Prostate gland (tissue), 2 donors: ENCODE results near the gene C2orf92. TPM values are rescaled to one million over a fixed set of nuclear protein-coding genes. Genes with fewer than 3 reads are reported as not detected.
"Not testable (repeated sequence)": the region's sequence is repeated elsewhere in the genome, so short reads cannot be mapped to it uniquely, and the experiment has no call there.

ENCODE experiments used
- DNase-seq: peaks from one replicate; pipeline ENCODE4 v3.0.0-alpha.2; 2019; ENCODE audit warnings: low spot score
- H3K27ac ChIP-seq, 2 donors: fragments of 200-600 bp; sonication (generic); 2 replicates each; pipeline ENCODE4 v1.5.1; 2017 to 2019
- H3K27me3 ChIP-seq: fragments of 200-600 bp; sonication (generic); replicated peaks from 2 replicates; pipeline ENCODE4 v1.5.1; 2019; ENCODE audit not compliant: insufficient read depth
- H3K36me3 ChIP-seq, 2 donors: fragments of 200-600 bp; sonication (generic); 1 replicate in 1 of 2; 2 replicates in 1 of 2; pipeline versions ENCODE4 v1.5.1 to v1.8.1; 2017 to 2019
- H3K4me1 ChIP-seq: fragments of 200-600 bp; sonication (generic); replicated peaks from 2 replicates; pipeline ENCODE4 v1.5.1; 2019
- H3K4me3 ChIP-seq, 2 donors: fragments of 200-600 bp; sonication (generic); 2 replicates each; pipeline ENCODE4 v1.5.1; 2017 to 2019
- H3K9me3 ChIP-seq: fragments of 200-600 bp; sonication (generic); 2 replicates; pipeline ENCODE4 v1.5.1; 2017
- CTCF ChIP-seq, 4 experiments: fragments of 200-600 bp in 2 of 4; fragments of 450-650 bp in 2 of 4; sonication (generic) in 2 of 4; IDR thresholded peaks; 1 replicate in 3 of 4; 2 replicates in 1 of 4; pipeline ENCODE4 v1.5.1; 2016 to 2019; ENCODE audit warnings: antibody characterized with exemption in 4 of 4, mild to moderate bottlenecking in 2 of 4, moderate library complexity in 2 of 4
- POLR2A ChIP-seq: fragments of 450-650 bp; IDR thresholded peaks from one replicate; pipeline ENCODE4 v1.6.1; 2016; ENCODE audit warnings: antibody characterized with exemption, mild to moderate bottlenecking
- POLR2AphosphoS5 ChIP-seq: sonication (generic); formaldehyde crosslinking; IDR thresholded peaks from one replicate; pipeline ENCODE4 v1.6.1; 2017; ENCODE audit warnings: antibody characterized with exemption
- WGBS: methylation state at CpG from one replicate; pipeline ENCODE4 v1.1.5; 2018; 5-methylcytosine and 5-hydroxymethylcytosine counted together
- intact Hi-C: fragments of 100-400 bp; cut with DNase I; formaldehyde crosslinking; loops from one replicate; pipeline ENCODE4 v1.14.2; 2022
- total RNA-seq, 2 donors: library from RNA; depleted of rRNA; stranded (reverse); fragments of >200 nt; gene quantifications; one replicate each; pipeline ENCODE4 v1.1.0, GENCODE V29; 2016

Gene C2orf92
- total RNA-seq, 2 donors from 2014 or later, result 2.0 to 7.0 TPM

- intact Hi-C loops, result no loop called here
- no peak for DNase-seq
- 62% methylated on average over 11 of the region's 11 CpGs for WGBS
These were observed 37.3 kb downstream of the C2orf92 start for GRCh38 chr2:97706708-97707345.

GRCh38 chr2:97707362-97708047 is 38.0 kb downstream of the C2orf92 start:
- intact Hi-C loops, result no loop called here
- Histone ChIP-seq H3K36me3 (no peaks in the 10 kb centered on the region), H3K27ac (no peak overlapping the region), H3K4me3 (no peak overlapping the region), H3K9me3 (no peaks in the 10 kb centered on the region), H3K4me1 (no peaks in the 10 kb centered on the region), H3K27me3 (no peaks in the 10 kb centered on the region)
- WGBS, result 79% methylated on average over 11 of the region's 11 CpGs
- no peak for DNase-seq
- no peak for TF ChIP-seq CTCF (IDR thresholded peaks at IDR 0.05)
- no peak for TF ChIP-seq POLR2A
- TF ChIP-seq POLR2AphosphoS5, result no peak

More at GRCh38 chr2:97706708-97707345, 37.3 kb downstream of the C2orf92 start:
- Histone ChIP-seq H3K9me3 (no peaks in the 10 kb centered on the region), H3K4me1 (no peaks in the 10 kb centered on the region), H3K4me3 (no peak overlapping the region), H3K27ac (no peak overlapping the region), H3K27me3 (no peaks in the 10 kb centered on the region), H3K36me3 (no peaks in the 10 kb centered on the region)
- TF ChIP-seq POLR2A (no peak), POLR2AphosphoS5 (no peak), CTCF (IDR thresholded peaks at IDR 0.05) (no peak)

- 74% methylated on average over 4 of the region's 4 CpGs for WGBS
- Histone ChIP-seq H3K27ac (no peak overlapping the region), H3K36me3 (no peaks in the 10 kb centered on the region), H3K27me3 (no peaks in the 10 kb centered on the region), H3K9me3 (no peaks in the 10 kb centered on the region), H3K4me1 (no peaks in the 10 kb centered on the region), H3K4me3 (no peak overlapping the region)
- DNase-seq, result no peak
- intact Hi-C loops, result no loop called here
- no peak for TF ChIP-seq POLR2A
- no peak for TF ChIP-seq POLR2AphosphoS5
- TF ChIP-seq CTCF (IDR thresholded peaks at IDR 0.05), result no peak
These were observed 38.5 kb downstream of the C2orf92 start for GRCh38 chr2:97708048-97708380.

GRCh38 chr2:97708608-97709007 is 39.1 kb downstream of the C2orf92 start:
- 89% methylated on average over 8 of the region's 8 CpGs for WGBS
- H3K9me3 ChIP-seq, result no peaks in the 10 kb centered on the region
- no peaks in the 10 kb centered on the region for H3K36me3 ChIP-seq
- no peak for TF ChIP-seq POLR2A
- TF ChIP-seq POLR2AphosphoS5, result no peak
- no peak for TF ChIP-seq CTCF (IDR thresholded peaks at IDR 0.05)
- intact Hi-C loops, result no loop called here
- no peak overlapping the region for H3K4me3 ChIP-seq
- no peak for DNase-seq
- H3K27me3 ChIP-seq, result no peaks in the 10 kb centered on the region
- no peak overlapping the region for H3K27ac ChIP-seq
- H3K4me1 ChIP-seq, result no peaks in the 10 kb centered on the region

- Histone ChIP-seq H3K9me3 (no peaks in the 10 kb centered on the region), H3K36me3 (no peaks in the 10 kb centered on the region), H3K27me3 (no peaks in the 10 kb centered on the region), H3K4me3 (no peak overlapping the region), H3K4me1 (no peaks in the 10 kb centered on the region), H3K27ac (no peak overlapping the region)
- intact Hi-C loops, result no loop called here
- no peak for DNase-seq
- WGBS, result 71% methylated on average over 6 of the region's 6 CpGs
- TF ChIP-seq POLR2A, result no peak
- no peak for TF ChIP-seq CTCF (IDR thresholded peaks at IDR 0.05)
- TF ChIP-seq POLR2AphosphoS5, result no peak
These were observed 41.8 kb downstream of the C2orf92 start for GRCh38 chr2:97711394-97711711.

GRCh38 chr2:97712175-97712574 is 42.7 kb downstream of the C2orf92 start:
- H3K9me3 ChIP-seq, DNase-seq, intact Hi-C loops, H3K36me3 ChIP-seq, H3K27ac ChIP-seq, H3K4me3 ChIP-seq, H3K27me3 ChIP-seq, H3K4me1 ChIP-seq: not testable (repeated sequence)
- 64% methylated on average over 9 of the region's 9 CpGs for WGBS
